ENCODE results near the gene KRT74.

- no peak for TF ChIP-seq TAF1 (IDR thresholded peaks at IDR 0.05; ENCODE audit: borderline replicate concordance, insufficient read depth, low read length)
- TF ChIP-seq POLR2AphosphoS5 (IDR thresholded peaks at IDR 0.05; ENCODE audit: low read depth, low read length): no peak
- TF ChIP-seq REST (IDR thresholded peaks at IDR 0.05; ENCODE audit: insufficient read depth in 1 of 2, low read depth in 2 of 2, low read length in 2 of 2): no peak
These were observed 26.4 kb upstream of the KRT74 start for GRCh38 chr12:52600071-52600470.

Measured in PFSK-1 (cell line).